HFFc6 (cell line): ENCODE results near the gene SAT1. TPM values are rescaled to one million over a fixed set of nuclear protein-coding genes. Genes with fewer than 3 reads are reported as not detected.

Source experiments
- DNase-seq: peaks from one replicate; pipeline ENCODE4 v3.0.0-alpha.2; 2018
- H3K27ac Mint-ChIP-seq: 2 replicates; pipeline ENCODE4 v1.8.0; 2020; ENCODE audit warnings: mild to moderate bottlenecking, mixed read lengths
- H3K27me3 Mint-ChIP-seq: 2 replicates; pipeline ENCODE4 v1.8.0; 2021; ENCODE audit warnings: mild to moderate bottlenecking, moderate library complexity, mixed read lengths; ENCODE audit not compliant: insufficient read depth
- H3K36me3 Mint-ChIP-seq: 2 replicates; pipeline ENCODE4 v1.8.0; 2021; ENCODE audit warnings: low read depth, mixed read lengths
- H3K4me1 Mint-ChIP-seq: 2 replicates; pipeline ENCODE4 v1.8.0; 2020; ENCODE audit warnings: low read depth, mixed read lengths
- H3K4me3 Mint-ChIP-seq: 2 replicates; pipeline ENCODE4 v1.8.0; 2020; ENCODE audit warnings: mild to moderate bottlenecking, moderate library complexity, mixed read lengths
- H3K9me3 Mint-ChIP-seq: 2 replicates; pipeline ENCODE4 v1.8.0; 2020; ENCODE audit warnings: mild to moderate bottlenecking, mixed read lengths
- CTCF ChIP-seq: fragments of 200-600 bp; sonication (generic); IDR thresholded peaks from 2 replicates; pipeline ENCODE4 v1.5.0; 2021; ENCODE audit warnings: antibody characterized with exemption, mild to moderate bottlenecking
- total RNA-seq, 6 experiments: library from RNA; stranded (reverse); fragmentation: NEBNext Ultra II Directional; extraction: Animal tissue kit (Norgen Biotek cat#: 25700); gene quantifications; 2 replicates in 1 of 6; 3 replicates in 5 of 6; pipeline ENCODE4 v1.2.3, GENCODE V29; 2021

The SAT1 gene
- total RNA-seq, 6 experiments from 2014 or later = 65.4 to 79.0 (median 75.3) TPM

- Mint-ChIP-seq H3K4me1 (peaks cover 40% of the 10 kb centered on the region), H3K27me3 (peaks cover 8% of the 10 kb centered on the region; the same call in 1 of the 2 replicates), H3K9me3 (peaks cover 10% of the 10 kb centered on the region; the same call in 1 of the 2 replicates), H3K27ac (peak overlapping the region; percentile 98), H3K36me3 (peaks cover 24% of the 10 kb centered on the region), H3K4me3 (peak overlapping the region; percentile 65)
- no peak for TF ChIP-seq CTCF
- DNase-seq = no peak
These were observed 518 bp upstream of the SAT1 start for GRCh38 chrX:23782455-23782854.

DNA sequence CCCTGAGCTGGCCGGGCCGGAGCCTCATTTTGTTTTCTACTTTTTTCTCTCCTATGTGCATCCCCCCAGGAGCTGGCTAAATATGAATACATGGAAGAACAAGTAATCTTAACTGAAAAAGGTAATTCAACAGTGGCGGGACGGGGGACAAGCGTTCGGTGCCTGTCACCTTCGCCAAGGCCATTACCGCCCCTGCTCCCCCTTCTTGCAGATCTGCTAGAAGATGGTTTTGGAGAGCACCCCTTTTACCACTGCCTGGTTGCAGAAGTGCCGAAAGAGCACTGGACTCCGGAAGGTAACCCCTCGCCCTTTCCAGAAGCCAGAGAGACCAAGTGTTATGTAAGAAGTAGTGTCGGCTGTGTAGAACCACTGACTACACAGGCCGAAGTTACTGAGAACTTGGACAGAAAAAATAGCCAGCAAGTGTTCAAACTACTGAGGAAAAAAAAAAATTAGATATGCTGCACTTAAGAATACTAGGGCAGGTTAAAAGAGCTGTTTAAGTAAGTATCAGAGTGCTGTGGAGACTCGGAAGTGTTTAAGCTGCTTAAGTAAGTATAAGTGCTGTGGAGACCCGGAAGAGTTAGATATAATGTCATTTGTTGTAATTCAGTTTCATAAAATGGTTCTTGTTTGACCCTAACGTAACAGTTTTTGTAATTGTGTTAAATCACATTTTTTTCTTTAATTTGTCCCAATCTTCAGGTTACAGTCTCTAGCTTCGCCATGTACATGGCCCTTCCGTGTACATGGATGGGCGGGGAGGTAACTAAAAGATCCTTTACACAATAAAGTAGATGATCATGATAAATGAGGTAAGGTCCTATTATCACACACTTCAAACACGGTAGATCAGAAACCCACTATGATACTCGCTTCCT is 856 bp downstream of the SAT1 start:
- TF ChIP-seq CTCF = no peak
- Mint-ChIP-seq H3K4me3 (peak overlapping the region; percentile 95), H3K9me3 (peaks cover 10% of the 10 kb centered on the region; the same call in 1 of the 2 replicates), H3K36me3 (peaks cover 24% of the 10 kb centered on the region), H3K4me1 (peaks cover 39% of the 10 kb centered on the region), H3K27me3 (peaks cover 8% of the 10 kb centered on the region; the same call in 1 of the 2 replicates), H3K27ac (peak overlapping the region; percentile 98)
- no peak for DNase-seq

DNA sequence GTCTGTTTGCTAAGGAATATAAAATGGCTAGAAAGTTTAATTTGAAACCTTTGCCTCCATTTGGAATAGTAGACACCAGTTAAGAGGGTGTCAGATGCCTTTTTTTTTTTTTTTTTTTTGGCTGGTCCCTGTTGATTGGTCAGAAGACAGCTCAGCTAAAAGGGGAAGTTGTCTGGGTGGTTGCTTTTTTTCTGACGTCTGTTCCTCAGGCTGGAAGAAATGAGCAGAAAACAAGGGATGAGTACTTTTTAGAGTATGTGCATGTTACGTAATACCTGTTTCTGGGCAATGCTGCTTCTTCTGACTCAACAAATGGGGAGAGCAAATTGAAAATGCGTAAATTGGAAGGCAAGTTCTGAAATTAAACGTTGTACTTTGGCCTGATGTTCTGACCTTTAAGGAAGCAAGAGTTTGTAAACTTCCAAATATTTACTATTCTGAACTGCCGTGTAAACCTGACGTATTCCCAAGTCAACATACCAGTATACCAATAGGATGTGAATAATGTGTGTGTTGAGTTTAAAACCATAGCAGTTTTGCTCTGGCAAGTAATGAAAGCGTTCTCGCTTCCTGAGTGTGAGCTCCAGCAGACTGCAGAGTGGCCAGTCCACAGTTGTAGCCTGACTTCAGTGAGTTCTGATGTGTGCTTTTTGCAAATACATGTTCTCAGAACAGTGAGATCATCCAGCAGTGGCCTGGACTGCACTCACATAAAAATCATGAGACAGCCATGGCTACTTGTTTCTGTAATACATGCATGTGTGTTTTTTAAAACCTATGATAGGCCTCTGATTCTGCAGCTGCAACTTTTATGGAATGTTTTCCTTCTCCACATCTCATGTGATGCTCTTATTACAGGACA is 1.7 kb downstream of the SAT1 start:
- Mint-ChIP-seq H3K4me1 (peaks cover 32% of the 10 kb centered on the region), H3K36me3 (peaks cover 24% of the 10 kb centered on the region), H3K27me3 (peaks cover 8% of the 10 kb centered on the region; the same call in 1 of the 2 replicates), H3K27ac (peak overlapping the region; percentile 98), H3K9me3 (peaks cover 10% of the 10 kb centered on the region; the same call in 1 of the 2 replicates), H3K4me3 (peak overlapping the region; percentile 95)
- TF ChIP-seq CTCF = no peak
- DNase-seq = peak; percentile 84

DNA sequence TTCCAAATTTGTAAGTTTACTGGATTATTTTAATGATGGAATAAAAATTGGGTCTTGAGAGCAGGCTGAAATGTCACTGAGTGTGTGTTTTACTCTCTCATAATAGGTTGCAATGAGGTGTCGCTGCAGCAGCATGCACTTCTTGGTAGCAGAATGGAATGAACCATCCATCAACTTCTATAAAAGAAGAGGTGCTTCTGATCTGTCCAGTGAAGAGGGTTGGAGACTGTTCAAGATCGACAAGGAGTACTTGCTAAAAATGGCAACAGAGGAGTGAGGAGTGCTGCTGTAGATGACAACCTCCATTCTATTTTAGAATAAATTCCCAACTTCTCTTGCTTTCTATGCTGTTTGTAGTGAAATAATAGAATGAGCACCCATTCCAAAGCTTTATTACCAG is 2.6 kb downstream of the SAT1 start:
- no peak for DNase-seq
- peak overlapping the region; percentile 98 for H3K27ac Mint-ChIP-seq
- peaks cover 10% of the 10 kb centered on the region; the same call in 1 of the 2 replicates for H3K9me3 Mint-ChIP-seq
- peaks cover 32% of the 10 kb centered on the region for H3K4me1 Mint-ChIP-seq
- H3K27me3 Mint-ChIP-seq = peaks cover 8% of the 10 kb centered on the region; the same call in 1 of the 2 replicates
- H3K36me3 Mint-ChIP-seq = peaks cover 24% of the 10 kb centered on the region
- peak overlapping the region; percentile 95 for H3K4me3 Mint-ChIP-seq
- no peak for TF ChIP-seq CTCF

GRCh38 chrX:23786268-23786815 is 3.4 kb downstream of the SAT1 start:
- Mint-ChIP-seq H3K9me3 (peaks cover 10% of the 10 kb centered on the region; the same call in 1 of the 2 replicates), H3K4me3 (no peak overlapping the region), H3K27ac (peak overlapping the region; percentile 24), H3K4me1 (peaks cover 32% of the 10 kb centered on the region), H3K27me3 (peaks cover 8% of the 10 kb centered on the region; the same call in 1 of the 2 replicates), H3K36me3 (peaks cover 24% of the 10 kb centered on the region)
- DNase-seq = no peak
- TF ChIP-seq CTCF = no peak
